Nephron progenitor cell (in vitro differentiated cells): ENCODE results near the gene UBD.

Source experiments
- DNase-seq: peaks from one replicate; pipeline ENCODE4 v3.0.0; 2021
- H3K27ac Mint-ChIP-seq: 2 replicates; pipeline ENCODE4 v1.8.0; 2021; ENCODE audit warnings: mild to moderate bottlenecking, moderate library complexity, mixed read lengths
- H3K27me3 Mint-ChIP-seq: 2 replicates; pipeline ENCODE4 v1.8.0; 2021; ENCODE audit warnings: mild to moderate bottlenecking, low read depth, mixed read lengths; ENCODE audit not compliant: poor library complexity
- H3K36me3 Mint-ChIP-seq: 2 replicates; pipeline ENCODE4 v1.8.0; 2021; ENCODE audit warnings: low read depth, mixed read lengths
- H3K4me1 Mint-ChIP-seq: 2 replicates; pipeline ENCODE4 v1.8.0; 2021; ENCODE audit warnings: mixed read lengths
- H3K4me3 Mint-ChIP-seq: 2 replicates; pipeline ENCODE4 v1.8.0; 2021; ENCODE audit warnings: mild to moderate bottlenecking, moderate library complexity, mixed read lengths
- H3K9me3 Mint-ChIP-seq: 2 replicates; pipeline ENCODE4 v1.8.0; 2021; ENCODE audit warnings: mild to moderate bottlenecking, moderate library complexity, mixed read lengths
- TF ChIP-seq, protein P1 (sequence below): fragments of 200-600 bp; sonication (generic); IDR thresholded peaks from 2 replicates; pipeline ENCODE4 v1.5.0; 2021; ENCODE audit warnings: antibody characterized with exemption

The UBD gene

DNA sequence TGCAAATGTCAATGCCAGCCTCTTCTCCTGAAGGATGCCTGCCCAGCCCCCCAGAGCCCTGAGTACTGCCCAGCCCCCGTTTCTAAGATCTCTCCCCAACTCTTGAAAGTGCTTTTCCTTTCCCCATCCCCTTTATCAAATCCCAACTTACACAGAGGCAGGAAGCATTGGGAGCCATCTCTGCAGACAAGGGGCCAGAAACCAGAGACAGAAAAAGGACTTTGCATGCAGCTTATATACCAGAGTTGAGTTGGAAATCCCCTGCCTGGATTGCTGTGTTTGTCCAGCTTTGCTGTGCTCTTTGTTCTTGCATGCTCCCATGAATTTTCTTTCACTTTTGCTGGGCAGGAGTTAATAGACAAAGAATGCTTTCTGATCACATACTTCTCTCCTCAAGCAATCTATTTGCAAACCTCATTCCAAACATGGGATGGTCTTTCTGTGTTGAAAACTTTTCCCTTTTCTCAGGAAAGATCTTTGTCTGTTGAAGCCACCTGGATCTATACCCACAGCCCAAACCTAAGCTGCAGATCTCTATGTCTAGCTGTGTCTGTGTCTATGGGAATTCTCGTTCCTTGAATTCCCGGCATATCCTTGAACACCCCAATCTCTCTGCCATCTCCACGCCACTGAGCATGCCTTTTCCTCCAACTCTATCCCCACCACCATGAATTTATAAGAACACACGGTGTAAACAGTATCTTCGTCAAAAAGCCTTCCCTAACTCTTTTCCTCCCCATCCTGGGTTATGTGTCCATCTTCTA lies at the start of gene UBD:
Gene UBD, minus strand, starts transcription at position 209 of the 764 bp plus-strand sequence. Its CDS starts 31 bp downstream, at position 178.
- H3K36me3 Mint-ChIP-seq, result no peaks in the 10 kb centered on the region
- H3K4me1 Mint-ChIP-seq, result peaks cover 8% of the 10 kb centered on the region
- H3K4me3 Mint-ChIP-seq, result no peak within 1 kb of the TSS
- H3K27ac Mint-ChIP-seq, result no peak within 1 kb of the TSS
- peaks cover 42% of the 10 kb centered on the region for H3K27me3 Mint-ChIP-seq
- DNase-seq, result no peak
- TF ChIP-seq, protein P1, sequence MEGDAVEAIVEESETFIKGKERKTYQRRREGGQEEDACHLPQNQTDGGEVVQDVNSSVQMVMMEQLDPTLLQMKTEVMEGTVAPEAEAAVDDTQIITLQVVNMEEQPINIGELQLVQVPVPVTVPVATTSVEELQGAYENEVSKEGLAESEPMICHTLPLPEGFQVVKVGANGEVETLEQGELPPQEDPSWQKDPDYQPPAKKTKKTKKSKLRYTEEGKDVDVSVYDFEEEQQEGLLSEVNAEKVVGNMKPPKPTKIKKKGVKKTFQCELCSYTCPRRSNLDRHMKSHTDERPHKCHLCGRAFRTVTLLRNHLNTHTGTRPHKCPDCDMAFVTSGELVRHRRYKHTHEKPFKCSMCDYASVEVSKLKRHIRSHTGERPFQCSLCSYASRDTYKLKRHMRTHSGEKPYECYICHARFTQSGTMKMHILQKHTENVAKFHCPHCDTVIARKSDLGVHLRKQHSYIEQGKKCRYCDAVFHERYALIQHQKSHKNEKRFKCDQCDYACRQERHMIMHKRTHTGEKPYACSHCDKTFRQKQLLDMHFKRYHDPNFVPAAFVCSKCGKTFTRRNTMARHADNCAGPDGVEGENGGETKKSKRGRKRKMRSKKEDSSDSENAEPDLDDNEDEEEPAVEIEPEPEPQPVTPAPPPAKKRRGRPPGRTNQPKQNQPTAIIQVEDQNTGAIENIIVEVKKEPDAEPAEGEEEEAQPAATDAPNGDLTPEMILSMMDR, result no peak
- peaks cover 3% of the 10 kb centered on the region for H3K9me3 Mint-ChIP-seq

DNA sequence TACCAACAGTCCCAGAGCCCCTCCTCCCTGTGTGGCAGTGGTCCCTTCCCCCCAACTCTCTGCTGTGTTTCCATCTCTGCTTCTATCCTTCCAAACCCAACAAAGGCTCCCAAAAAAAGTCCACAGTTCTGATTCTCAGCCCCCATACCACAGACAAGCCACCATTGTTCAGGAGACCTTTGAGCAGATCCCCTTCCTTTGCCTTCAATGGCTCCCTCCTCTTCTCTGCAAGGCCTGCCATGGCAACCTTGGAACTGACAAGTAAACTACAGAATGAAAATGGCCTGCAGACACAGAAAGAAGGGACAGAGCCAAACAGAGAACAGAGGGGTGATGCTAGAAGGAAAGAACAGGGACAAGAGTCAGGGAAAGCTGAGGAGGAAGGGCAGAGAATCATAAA lies 48.6 kb upstream of the UBD start:
- Mint-ChIP-seq H3K27me3 (no peaks in the 10 kb centered on the region), H3K36me3 (peaks cover 81% of the 10 kb centered on the region), H3K27ac (peak overlapping the region; percentile 4), H3K9me3 (no peaks in the 10 kb centered on the region), H3K4me3 (no peak overlapping the region), H3K4me1 (peaks cover 2% of the 10 kb centered on the region)
- DNase-seq, result no peak
- TF ChIP-seq, protein P1, result no peak

DNA sequence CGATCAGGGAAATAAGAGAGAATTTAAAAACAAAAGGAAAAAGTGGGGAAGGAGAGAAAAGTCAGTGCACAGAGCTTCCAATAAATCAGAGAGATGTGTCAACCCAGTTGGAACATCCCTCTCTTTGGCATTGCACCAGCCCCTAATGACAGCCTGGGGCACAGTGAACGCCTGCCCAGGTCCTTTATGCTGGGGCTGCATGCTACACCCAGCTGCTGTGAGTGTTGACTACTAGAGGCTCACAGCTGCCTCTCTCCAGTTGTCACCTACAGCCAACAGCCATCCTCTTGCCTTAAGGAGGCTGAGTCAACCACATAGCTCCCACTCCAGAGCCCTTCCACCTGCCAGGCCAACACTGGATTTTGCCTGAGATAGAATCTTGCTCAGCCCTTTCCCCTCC lies 44.4 kb upstream of the UBD start:
- TF ChIP-seq, protein P1, result no peak
- Mint-ChIP-seq H3K4me1 (peaks cover 11% of the 10 kb centered on the region), H3K9me3 (no peaks in the 10 kb centered on the region), H3K4me3 (no peak overlapping the region), H3K27me3 (no peaks in the 10 kb centered on the region), H3K36me3 (peaks cover 63% of the 10 kb centered on the region), H3K27ac (peak overlapping the region; percentile 54)
- no peak for DNase-seq

DNA sequence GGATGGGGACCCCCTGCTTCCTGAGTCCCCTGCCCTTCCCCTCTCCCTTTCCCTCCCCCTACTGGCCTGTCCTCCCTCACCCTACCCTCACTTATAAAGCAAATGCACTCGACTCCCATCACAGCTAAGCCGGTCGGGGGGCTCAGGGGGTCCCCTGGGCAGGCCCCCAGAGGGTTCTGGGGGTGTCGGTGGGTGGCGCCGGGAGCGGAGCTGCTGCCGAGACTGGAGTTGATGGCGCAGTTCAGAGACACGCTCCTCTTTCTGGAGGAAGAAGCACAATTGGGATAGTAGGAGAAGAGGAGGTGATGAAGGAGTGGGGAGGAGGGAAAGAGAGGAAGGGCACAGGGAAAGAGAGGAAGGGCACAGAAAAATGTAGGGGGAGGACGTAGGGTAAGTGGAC lies 43.9 kb upstream of the UBD start:
- Mint-ChIP-seq H3K9me3 (no peaks in the 10 kb centered on the region), H3K4me1 (peaks cover 16% of the 10 kb centered on the region), H3K4me3 (no peak overlapping the region), H3K36me3 (peaks cover 58% of the 10 kb centered on the region), H3K27me3 (no peaks in the 10 kb centered on the region), H3K27ac (no peak overlapping the region)
- TF ChIP-seq, protein P1, result no peak
- no peak for DNase-seq

DNA sequence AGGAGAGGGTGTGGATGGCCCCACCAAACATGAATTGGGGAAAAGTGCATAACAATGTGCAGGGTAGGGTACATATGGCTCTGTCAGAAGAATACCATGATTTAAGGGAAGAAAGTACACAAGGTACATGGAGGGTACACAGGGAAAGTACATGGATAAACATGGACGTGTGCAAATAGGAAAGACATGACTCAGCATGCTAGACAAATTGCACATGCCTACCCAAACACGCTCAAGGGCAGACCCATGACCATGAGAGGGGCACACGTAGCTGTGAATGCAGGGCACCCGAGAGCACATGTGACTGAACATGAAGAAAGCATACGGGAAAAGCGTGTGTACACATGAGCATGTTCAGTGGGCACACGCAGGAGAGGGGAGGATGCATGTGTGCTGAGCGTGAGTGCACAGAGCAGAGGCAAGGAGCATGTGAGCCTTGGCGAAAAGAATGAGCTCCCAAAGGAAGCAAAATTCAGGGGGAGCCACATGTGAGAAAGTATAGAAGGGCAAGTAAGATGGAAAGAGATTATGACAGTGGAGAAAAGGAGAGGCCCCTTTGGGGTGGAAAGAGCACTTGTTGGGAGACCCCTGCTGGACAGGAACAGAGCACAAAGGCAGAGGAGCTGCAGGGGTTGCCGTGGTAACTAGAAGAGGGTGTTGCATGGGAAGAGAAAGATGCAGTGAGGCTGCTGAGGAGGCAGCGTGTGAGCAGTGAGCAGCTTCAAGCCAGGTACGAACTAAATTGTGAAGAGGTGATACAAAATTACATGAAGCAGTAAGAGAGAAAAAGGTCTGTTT lies 43.2 kb upstream of the UBD start:
- H3K27ac Mint-ChIP-seq, result peak overlapping the region; percentile 10
- TF ChIP-seq, protein P1, result peak; percentile 46
- H3K4me3 Mint-ChIP-seq, result no peak overlapping the region
- H3K9me3 Mint-ChIP-seq, result no peaks in the 10 kb centered on the region
- H3K27me3 Mint-ChIP-seq, result no peaks in the 10 kb centered on the region
- H3K36me3 Mint-ChIP-seq, result peaks cover 51% of the 10 kb centered on the region
- H3K4me1 Mint-ChIP-seq, result peaks cover 18% of the 10 kb centered on the region
- DNase-seq, result peak; percentile 44
